22Rv1 (cell line): ENCODE data around the gene MRPS25.

ENCODE experiments used
- ZFX ChIP-seq: fragments of 450-650 bp; IDR thresholded peaks from 2 replicates; pipeline ENCODE4 v1.6.1; 2017; ENCODE audit warnings: antibody characterized with exemption, borderline replicate concordance
- TF ChIP-seq, protein P1 (sequence below): fragments of 450-650 bp; IDR thresholded peaks from 2 replicates; pipeline ENCODE4 v1.5.1; 2017; ENCODE audit warnings: mild to moderate bottlenecking

DNA sequence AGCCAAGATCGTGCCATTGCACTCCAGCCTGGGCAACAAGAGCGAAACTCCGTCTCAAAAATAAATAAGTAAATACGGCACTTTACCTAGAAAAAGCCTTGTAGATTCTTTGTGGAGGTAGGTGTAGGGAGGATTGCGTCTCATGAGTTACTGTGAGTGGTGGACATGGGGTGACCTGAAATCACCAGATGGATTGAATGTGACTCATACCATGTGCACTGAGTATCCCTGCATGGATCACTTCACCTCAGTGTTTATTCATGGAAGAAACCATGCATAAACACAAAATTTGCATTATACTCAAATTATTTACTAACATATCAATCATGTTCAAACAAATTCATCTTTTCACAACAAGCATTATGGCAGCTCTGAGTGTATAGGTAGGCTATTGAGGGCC is 55.9 kb downstream of the MRPS25 start:
- TF ChIP-seq, protein P1, sequence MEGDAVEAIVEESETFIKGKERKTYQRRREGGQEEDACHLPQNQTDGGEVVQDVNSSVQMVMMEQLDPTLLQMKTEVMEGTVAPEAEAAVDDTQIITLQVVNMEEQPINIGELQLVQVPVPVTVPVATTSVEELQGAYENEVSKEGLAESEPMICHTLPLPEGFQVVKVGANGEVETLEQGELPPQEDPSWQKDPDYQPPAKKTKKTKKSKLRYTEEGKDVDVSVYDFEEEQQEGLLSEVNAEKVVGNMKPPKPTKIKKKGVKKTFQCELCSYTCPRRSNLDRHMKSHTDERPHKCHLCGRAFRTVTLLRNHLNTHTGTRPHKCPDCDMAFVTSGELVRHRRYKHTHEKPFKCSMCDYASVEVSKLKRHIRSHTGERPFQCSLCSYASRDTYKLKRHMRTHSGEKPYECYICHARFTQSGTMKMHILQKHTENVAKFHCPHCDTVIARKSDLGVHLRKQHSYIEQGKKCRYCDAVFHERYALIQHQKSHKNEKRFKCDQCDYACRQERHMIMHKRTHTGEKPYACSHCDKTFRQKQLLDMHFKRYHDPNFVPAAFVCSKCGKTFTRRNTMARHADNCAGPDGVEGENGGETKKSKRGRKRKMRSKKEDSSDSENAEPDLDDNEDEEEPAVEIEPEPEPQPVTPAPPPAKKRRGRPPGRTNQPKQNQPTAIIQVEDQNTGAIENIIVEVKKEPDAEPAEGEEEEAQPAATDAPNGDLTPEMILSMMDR, result no peak
- no peak for TF ChIP-seq ZFX
